IMR-90 (cell line): ENCODE measurements around the gene CFAP298. TPM values are rescaled to one million over a fixed set of nuclear protein-coding genes. Genes with fewer than 3 reads are reported as not detected.

ENCODE experiments used
- ATAC-seq: fragments of 200-7000 bp; cut with Tn5 transposase; 2 replicates; pipeline ENCODE4 v1.9.1; 2020; ENCODE audit warnings: low read depth, mild to moderate bottlenecking, moderate library complexity
- BruUV-seq: library from RNA; stranded (reverse); fragments of 400-500 nt; replicated peaks from 2 replicates; lab custom pipeline; 2021; lab: Mats Ljungman, UMichigan
- CTCF ChIA-PET: fragments of 300-600 bp; formaldehyde crosslinking; extraction: SDS; loops from one replicate; lab custom pipeline; 2021; ENCODE audit warnings: antibody characterized with exemption; lab: Yijun Ruan, JAX
- POLR2A ChIA-PET: fragments of 300-600 bp; sonication (Branson Sonifier 250); formaldehyde crosslinking; loops from one replicate; lab custom pipeline; 2022; ENCODE audit warnings: antibody characterized with exemption; ENCODE audit not compliant: unreplicated experiment; lab: Charles Lee
- DNase-seq: peaks from one replicate; pipeline ENCODE4 v3.0.0; 2013
- H2AFZ ChIP-seq: replicated peaks from 2 replicates; pipeline ENCODE3; 2013; ENCODE audit warnings: low read length, mild to moderate bottlenecking; ENCODE audit not compliant: poor library complexity
- H2AK5ac ChIP-seq: 2 replicates; pipeline ENCODE4 v1.6.1; 2013; ENCODE audit warnings: low read depth, low read length, inconsistent platforms
- H2AK9ac ChIP-seq: replicated peaks from 2 replicates; pipeline ENCODE3; 2013; ENCODE audit warnings: mild to moderate bottlenecking, low read depth, low read length, moderate library complexity; ENCODE audit not compliant: poor library complexity
- H2BK120ac ChIP-seq: 2 replicates; pipeline ENCODE4 v1.6.1; 2013; ENCODE audit warnings: low read depth, low read length, inconsistent platforms
- H2BK15ac ChIP-seq: 3 replicates; pipeline ENCODE4 v1.6.1; 2013; ENCODE audit warnings: low read depth, low read length, inconsistent platforms
- H2BK20ac ChIP-seq: 2 replicates; pipeline ENCODE4 v1.6.1; 2013; ENCODE audit warnings: low read depth, mild to moderate bottlenecking, inconsistent platforms, low read length, moderate library complexity
- H2BK5ac ChIP-seq: 2 replicates; pipeline ENCODE4 v1.6.1; 2013; ENCODE audit warnings: mild to moderate bottlenecking, low read depth, low read length, inconsistent platforms; ENCODE audit not compliant: poor library complexity, severe bottlenecking
- H3K14ac ChIP-seq: replicated peaks from 2 replicates; pipeline ENCODE4 v1.6.1; 2013; ENCODE audit warnings: low read depth, low read length, inconsistent platforms
- H3K18ac ChIP-seq: 2 replicates; pipeline ENCODE4 v1.6.1; 2013; ENCODE audit warnings: low read depth, low read length, control low read depth
- H3K23ac ChIP-seq: 2 replicates; pipeline ENCODE4 v1.6.1; 2013; ENCODE audit warnings: low read depth, low read length, inconsistent platforms
- H3K27ac ChIP-seq: 2 replicates; pipeline ENCODE4 v1.5.1; 2013; ENCODE audit warnings: mild to moderate bottlenecking, control low read depth, low read length; ENCODE audit not compliant: insufficient read depth
- H3K27me3 ChIP-seq: 2 replicates; pipeline ENCODE4 v1.6.1; 2013; ENCODE audit warnings: low read length; ENCODE audit not compliant: control insufficient read depth, insufficient read depth
- H3K36me3 ChIP-seq: 2 replicates; pipeline ENCODE4 v1.6.1; 2013; ENCODE audit warnings: low read length, mixed read lengths; ENCODE audit not compliant: control insufficient read depth, insufficient read depth
- H3K4ac ChIP-seq: 2 replicates; pipeline ENCODE4 v1.6.1; 2013; ENCODE audit warnings: low read depth, low read length, inconsistent platforms
- H3K4me1 ChIP-seq: 2 replicates; pipeline ENCODE4 v1.6.1; 2013; ENCODE audit warnings: low read length, mixed read lengths; ENCODE audit not compliant: control insufficient read depth, insufficient read depth
- H3K4me2 ChIP-seq: 2 replicates; pipeline ENCODE4 v1.6.1; 2013; ENCODE audit warnings: low read depth, mild to moderate bottlenecking, control low read depth, low read length, moderate library complexity
- H3K4me3 ChIP-seq: 2 replicates; pipeline ENCODE4 v1.5.1; 2013; ENCODE audit warnings: low read depth, mild to moderate bottlenecking, control low read depth, low read length, moderate library complexity; ENCODE audit not compliant: insufficient read depth
- H3K56ac ChIP-seq: 2 replicates; pipeline ENCODE4 v1.6.1; 2013; ENCODE audit warnings: low read length, inconsistent platforms; ENCODE audit not compliant: insufficient read depth; ENCODE audit errors: extremely low read depth
- H3K79me1 ChIP-seq, 2 experiments: 2 replicates each; pipeline ENCODE4 v1.6.1; 2013; ENCODE audit warnings: low read length in 2 of 2, inconsistent platforms in 1 of 2, low read depth in 1 of 2
- H3K9ac ChIP-seq: 2 replicates; pipeline ENCODE4 v1.6.1; 2013; ENCODE audit warnings: low read depth, low read length, control low read depth
- H3K9me1 ChIP-seq: 2 replicates; pipeline ENCODE4 v1.6.1; 2013; ENCODE audit warnings: low read length, inconsistent platforms; ENCODE audit not compliant: insufficient read depth
- H3K9me3 ChIP-seq: 2 replicates; pipeline ENCODE4 v1.6.1; 2013; ENCODE audit warnings: low read length; ENCODE audit not compliant: control insufficient read depth, insufficient read depth
- H4K20me1 ChIP-seq: 2 replicates; pipeline ENCODE4 v1.6.1; 2013; ENCODE audit warnings: low read length, inconsistent platforms; ENCODE audit not compliant: insufficient read depth
- H4K5ac ChIP-seq: 2 replicates; pipeline ENCODE4 v1.6.1; 2013; ENCODE audit warnings: mild to moderate bottlenecking, low read depth, low read length, control low read depth
- H4K8ac ChIP-seq, 2 experiments: 2 replicates each; pipeline ENCODE4 v1.6.1; 2013; ENCODE audit warnings: low read depth in 2 of 2, low read length in 2 of 2, control low read depth in 1 of 2, inconsistent platforms in 1 of 2
- H4K91ac ChIP-seq: 2 replicates; pipeline ENCODE4 v1.6.1; 2013; ENCODE audit warnings: low read depth, low read length, inconsistent platforms; ENCODE audit not compliant: insufficient read depth
- BHLHE40 ChIP-seq: fragments of 150-350 bp; IDR thresholded peaks from 2 replicates; pipeline ENCODE4 v1.6.1; 2016; ENCODE audit warnings: mild to moderate bottlenecking, low read depth, low read length
- CEBPB ChIP-seq: IDR thresholded peaks from 2 replicates; pipeline ENCODE4 v1.6.1; 2012; ENCODE audit warnings: low read depth, low read length, improper control_type of control experiment
- CHD1 ChIP-seq: IDR thresholded peaks from 2 replicates; pipeline ENCODE4 v1.6.1; 2012; ENCODE audit warnings: low read depth, low read length, improper control_type of control experiment
- FOS ChIP-seq: fragments of 150-350 bp; IDR thresholded peaks from 2 replicates; pipeline ENCODE4 v1.6.1; 2016; ENCODE audit warnings: low read depth, low read length
- MAFK ChIP-seq: IDR thresholded peaks from 2 replicates; pipeline ENCODE4 v1.6.1; 2012; ENCODE audit warnings: low read depth, low read length, improper control_type of control experiment
- MAZ ChIP-seq: IDR thresholded peaks from 2 replicates; pipeline ENCODE4 v1.6.1; 2012; ENCODE audit warnings: low read depth, mild to moderate bottlenecking, low read length, improper control_type of control experiment, moderate library complexity, borderline replicate concordance
- MXI1 ChIP-seq: IDR thresholded peaks from 2 replicates; pipeline ENCODE4 v1.6.1; 2012; ENCODE audit warnings: low read depth, mild to moderate bottlenecking, low read length, moderate library complexity, borderline replicate concordance
- NFE2L2 ChIP-seq: fragments of 150-350 bp; IDR thresholded peaks from 2 replicates; pipeline ENCODE4 v1.6.1; 2016; ENCODE audit warnings: low read depth, mild to moderate bottlenecking, low read length
- POLR2A ChIP-seq: IDR thresholded peaks from 2 replicates; pipeline ENCODE4 v1.6.1; 2012; ENCODE audit warnings: mild to moderate bottlenecking, low read depth, low read length
- RAD21 ChIP-seq: IDR thresholded peaks from 2 replicates; pipeline ENCODE4 v1.6.1; 2012; ENCODE audit warnings: low read length, improper control_type of control experiment
- RCOR1 ChIP-seq: IDR thresholded peaks from 2 replicates; pipeline ENCODE4 v1.6.1; 2012; ENCODE audit warnings: mild to moderate bottlenecking, low read length, improper control_type of control experiment; ENCODE audit not compliant: insufficient replicate concordance
- RFX5 ChIP-seq: IDR thresholded peaks from 2 replicates; pipeline ENCODE4 v1.8.0; 2012; ENCODE audit warnings: low read depth, mild to moderate bottlenecking, low read length, moderate library complexity
- SMC3 ChIP-seq: fragments of 150-350 bp; IDR thresholded peaks from 2 replicates; pipeline ENCODE4 v1.6.1; 2016; ENCODE audit warnings: low read depth, mild to moderate bottlenecking, antibody characterized with exemption, low read length, moderate library complexity
- USF2 ChIP-seq: fragments of 150-350 bp; IDR thresholded peaks from 2 replicates; pipeline ENCODE4 v1.6.1; 2017; ENCODE audit warnings: mild to moderate bottlenecking, antibody characterized with exemption, low read length, low read depth
- WGBS, 2 experiments: methylation state at CpG; one replicate each; pipeline versions ENCODE4 v1.1.5 to v1.1.7; 2013; ENCODE audit warnings: missing lambda C conversion rate in 2 of 2; ENCODE audit not compliant: insufficient read length in 1 of 2; ENCODE audit errors: extremely low coverage in 2 of 2; 5-methylcytosine and 5-hydroxymethylcytosine counted together
- dilution Hi-C: fragments of 300-500 bp; cut with HindIII; formaldehyde crosslinking; loops from one replicate; pipeline ENCODE4 v1.14.3; 2018; ENCODE audit warnings: low sequenced_read_pairs; ENCODE audit not compliant: unreplicated experiment
- in situ Hi-C: fragments of 300-500 bp; cut with MboI; formaldehyde crosslinking; loops from 3 replicates; pipeline ENCODE4 v1.14.3; 2019; ENCODE audit warnings: low sequenced_read_pairs, inconsistent platforms, mixed read lengths
- intact Hi-C: fragments of 100-400 bp; cut with micrococcal nuclease; formaldehyde crosslinking; loops from 2 replicates; pipeline ENCODE4 v1.10.0; 2022
- polyA plus RNA-seq, 3 experiments: library from polyadenylated mRNA; depleted of rRNA; stranded (reverse); fragments of >200 nt; gene quantifications; 2 replicates each; pipeline ENCODE4 v1.2.3, GENCODE V29; 2012; ENCODE audit warnings: low replicate concordance in 1 of 3
- total RNA-seq: library from RNA; depleted of rRNA; stranded (reverse); fragments of >200 nt; gene quantifications from 2 replicates; pipeline ENCODE4 v1.2.3, GENCODE V29; 2012
- TF ChIP-seq, protein P1 (sequence below): conservative IDR thresholded peaks from 2 replicates; pipeline ENCODE4 v1.5.1; 2012; ENCODE audit warnings: mild to moderate bottlenecking, low read depth, low read length, improper control_type of control experiment
- TF ChIP-seq, protein P2 (sequence below): fragments of 150-350 bp; IDR thresholded peaks from 2 replicates; pipeline ENCODE4 v1.6.1; 2016; ENCODE audit warnings: low read depth, mild to moderate bottlenecking, low read length, moderate library complexity, borderline replicate concordance

CFAP298 gene
- total and polyA plus RNA-seq, 2 of the 4 experiments (the other 2 are of a cell fraction) = 8.1 to 25.7 TPM

DNA sequence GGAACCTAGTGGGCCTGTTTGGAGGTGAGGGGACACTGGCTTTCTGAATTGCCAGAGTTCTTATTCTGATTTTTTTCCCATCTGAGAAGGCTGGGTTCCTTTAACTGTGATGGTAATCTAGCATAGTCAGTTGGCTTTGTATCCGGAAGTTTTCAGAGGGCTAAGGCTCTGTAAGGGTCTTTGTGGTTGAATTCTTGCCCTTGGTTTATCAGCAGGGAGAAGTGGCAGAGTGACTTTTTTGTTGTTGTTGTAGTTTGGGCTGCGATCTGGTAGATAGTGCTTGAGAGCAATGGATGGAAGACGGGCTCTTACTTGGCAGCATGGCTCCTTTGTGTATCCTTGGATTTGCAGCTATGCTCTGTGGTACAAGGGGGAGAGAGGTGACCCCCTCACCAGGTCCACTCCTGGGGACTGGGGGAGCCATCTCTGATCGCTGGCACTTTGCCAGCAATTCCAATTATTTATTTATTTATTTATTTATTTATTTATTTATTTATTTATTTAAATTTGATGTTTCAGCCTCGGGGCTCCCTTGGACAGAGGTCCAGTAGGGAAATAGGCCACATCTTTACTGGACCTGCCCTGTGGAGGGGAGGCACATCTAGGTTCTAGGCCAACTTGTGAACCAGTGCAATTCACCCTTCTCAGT is 45.3 kb downstream of the CFAP298 start:
- Histone ChIP-seq H2AK5ac (no peak overlapping the region), H4K91ac (no peak overlapping the region), H3K9me1 (no peaks in the 10 kb centered on the region), H2BK15ac (no peak overlapping the region), H3K4ac (no peak overlapping the region), H3K79me1 (no peaks in the 10 kb centered on the region), H2BK120ac (no peak overlapping the region), H2BK5ac (no peak overlapping the region), H2BK20ac (no peak overlapping the region), H4K20me1 (no peaks in the 10 kb centered on the region), H2AK9ac (no peak overlapping the region), H3K27ac (no peak overlapping the region), H3K56ac (no peak overlapping the region), H3K4me1 (no peaks in the 10 kb centered on the region), H3K23ac (no peak overlapping the region; the same call in 1 of the 2 replicates), H3K36me3 (no peaks in the 10 kb centered on the region), H3K27me3 (no peaks in the 10 kb centered on the region), H3K9me3 (no peaks in the 10 kb centered on the region; the same call in 1 of the 2 replicates), H3K14ac (no peak overlapping the region; the same call in 1 of the 2 replicates), H4K5ac (no peak overlapping the region), H2AFZ (no peak overlapping the region), H3K18ac (no peak overlapping the region), H3K4me3 (no peak overlapping the region), H4K8ac (no peak overlapping the region), H3K4me2 (no peak overlapping the region), H3K9ac (no peak overlapping the region)
- DNase-seq = no peak
- CTCF ChIA-PET = no interaction called here
- intact Hi-C loops (no loop called here), in situ Hi-C loops (no loop called here), dilution Hi-C loops (no loop called here)
- BruUV-seq = no TSS peak
- no peak for ATAC-seq
- no CpG with 5 or more reads among the region's 5 CpGs for WGBS, 2 experiments
- TF ChIP-seq FOS (no peak), POLR2A (no peak), USF2 (no peak), SMC3 (no peak), RFX5 (no peak), MAFK (no peak), BHLHE40 (no peak), MAZ (no peak), MXI1 (no peak), CEBPB (no peak), CHD1 (no peak), NFE2L2 (no peak), RAD21 (no peak), RCOR1 (no peak)
- TF ChIP-seq, protein P1, sequence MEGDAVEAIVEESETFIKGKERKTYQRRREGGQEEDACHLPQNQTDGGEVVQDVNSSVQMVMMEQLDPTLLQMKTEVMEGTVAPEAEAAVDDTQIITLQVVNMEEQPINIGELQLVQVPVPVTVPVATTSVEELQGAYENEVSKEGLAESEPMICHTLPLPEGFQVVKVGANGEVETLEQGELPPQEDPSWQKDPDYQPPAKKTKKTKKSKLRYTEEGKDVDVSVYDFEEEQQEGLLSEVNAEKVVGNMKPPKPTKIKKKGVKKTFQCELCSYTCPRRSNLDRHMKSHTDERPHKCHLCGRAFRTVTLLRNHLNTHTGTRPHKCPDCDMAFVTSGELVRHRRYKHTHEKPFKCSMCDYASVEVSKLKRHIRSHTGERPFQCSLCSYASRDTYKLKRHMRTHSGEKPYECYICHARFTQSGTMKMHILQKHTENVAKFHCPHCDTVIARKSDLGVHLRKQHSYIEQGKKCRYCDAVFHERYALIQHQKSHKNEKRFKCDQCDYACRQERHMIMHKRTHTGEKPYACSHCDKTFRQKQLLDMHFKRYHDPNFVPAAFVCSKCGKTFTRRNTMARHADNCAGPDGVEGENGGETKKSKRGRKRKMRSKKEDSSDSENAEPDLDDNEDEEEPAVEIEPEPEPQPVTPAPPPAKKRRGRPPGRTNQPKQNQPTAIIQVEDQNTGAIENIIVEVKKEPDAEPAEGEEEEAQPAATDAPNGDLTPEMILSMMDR = no peak
- TF ChIP-seq, protein P2, sequence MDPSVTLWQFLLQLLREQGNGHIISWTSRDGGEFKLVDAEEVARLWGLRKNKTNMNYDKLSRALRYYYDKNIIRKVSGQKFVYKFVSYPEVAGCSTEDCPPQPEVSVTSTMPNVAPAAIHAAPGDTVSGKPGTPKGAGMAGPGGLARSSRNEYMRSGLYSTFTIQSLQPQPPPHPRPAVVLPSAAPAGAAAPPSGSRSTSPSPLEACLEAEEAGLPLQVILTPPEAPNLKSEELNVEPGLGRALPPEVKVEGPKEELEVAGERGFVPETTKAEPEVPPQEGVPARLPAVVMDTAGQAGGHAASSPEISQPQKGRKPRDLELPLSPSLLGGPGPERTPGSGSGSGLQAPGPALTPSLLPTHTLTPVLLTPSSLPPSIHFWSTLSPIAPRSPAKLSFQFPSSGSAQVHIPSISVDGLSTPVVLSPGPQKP = no peak
- POLR2A ChIA-PET = no interaction called here
